ENCODE data around the gene ZGLP1. TPM values are rescaled to one million over a fixed set of nuclear protein-coding genes. Genes with fewer than 3 reads are reported as not detected.

Gene ZGLP1
- total and polyA plus RNA-seq, 2 of the 13 experiments (the other 11 are each of a cell fraction or from before 2014, with no cell fraction given): 2.4 to 3.0 TPM

- no peak overlapping the region for H3K4me2 ChIP-seq (ENCODE audit: low read depth, low read length)
- FAIRE-seq (no peak), DNase-seq (ENCODE audit: low spot score) (no peak), ATAC-seq (peak; percentile 7)
- 100% methylated on average over 11 of the region's 19 CpGs for WGBS (ENCODE audit: low lambda C conversion rate)
- no TSS peak for BruUV-seq (replicated peaks)
- in situ Hi-C loops (cut with HindIII; ENCODE audit: extremely low pct_ligation_motif_present, low pct_unique_long_range_greater_than_20kb): no loop called here
- POLR2A ChIA-PET: interaction anchor here (2.4 kb wide), 1 partner anchor 10 kb away, joined by 10 read pairs; no protein-coding TSS in a partner anchor
- H3K27me3 ChIP-seq (ENCODE audit: control insufficient read depth in 1 of 2, insufficient read depth in 2 of 2, low read length in 2 of 2): no peaks in the 10 kb centered on the region
- H3K27ac ChIP-seq (ENCODE audit: extremely low read length, insufficient read depth, low read length): no peak overlapping the region
- 0 out of 2 replicates have a peak, but pooled peaks cover under 1% of the 10 kb centered on the region for H4K20me1 ChIP-seq (ENCODE audit: insufficient read depth, low read length)
- CTCF ChIA-PET (ENCODE audit: low intra/inter-chr PET ratio, low total read pairs): no interaction called here
- H3K4me1 ChIP-seq (ENCODE audit: insufficient read depth, low read length): no peaks in the 10 kb centered on the region
- no peak overlapping the region for H2AFZ ChIP-seq (ENCODE audit: low read length)
- no peaks in the 10 kb centered on the region for H3K9me3 ChIP-seq (ENCODE audit: low read length)
- intact Hi-C loops (cut with micrococcal nuclease; ENCODE audit: unreplicated experiment): no loop called here
- no peaks in the 10 kb centered on the region for H3K79me2 ChIP-seq (ENCODE audit: insufficient read depth, low read length)
- TF ChIP-seq ZSCAN30 (CRISPR knock-in tag; IDR thresholded peaks at IDR 0.05) (no peak), AGO2 (optimal IDR thresholded peaks at IDR 0.05; ENCODE audit: low read depth, low read length) (peak; percentile 67), ZNF687 (CRISPR knock-in tag; IDR thresholded peaks at IDR 0.05) (0 out of 2 replicates have a peak, but pooled peaks have one; percentile 9)
- peaks cover 33 to 82% of the 10 kb centered on the region in 2 experiments for H3K36me3 ChIP-seq (replicated peaks in 1 of 2; ENCODE audit: control insufficient read depth in 1 of 2, insufficient read depth in 2 of 2, low read length in 2 of 2)
- H3K4me3 ChIP-seq (replicated peaks in 1 of 3; ENCODE audit: insufficient read depth in 1 of 3, low read depth in 2 of 3, low read length in 3 of 3): no peak overlapping the region
- no peak overlapping the region for H3K9ac ChIP-seq (ENCODE audit: insufficient read depth, low read depth, low read length)
These were observed 12.5 kb upstream of the ZGLP1 start for GRCh38 chr19:10321874-10322835.

All from HepG2 (cell line).